GM19351 (cell line): ENCODE data around the gene MTMR8.

Experiments
- ATAC-seq: cut with Tn5 transposase; IDR thresholded peaks from one replicate; pipeline ENCODE4 v1.9.1; 2021; ENCODE audit warnings: mild to moderate bottlenecking, moderate library complexity; ENCODE audit not compliant: unreplicated experiment

MTMR8 gene

DNA sequence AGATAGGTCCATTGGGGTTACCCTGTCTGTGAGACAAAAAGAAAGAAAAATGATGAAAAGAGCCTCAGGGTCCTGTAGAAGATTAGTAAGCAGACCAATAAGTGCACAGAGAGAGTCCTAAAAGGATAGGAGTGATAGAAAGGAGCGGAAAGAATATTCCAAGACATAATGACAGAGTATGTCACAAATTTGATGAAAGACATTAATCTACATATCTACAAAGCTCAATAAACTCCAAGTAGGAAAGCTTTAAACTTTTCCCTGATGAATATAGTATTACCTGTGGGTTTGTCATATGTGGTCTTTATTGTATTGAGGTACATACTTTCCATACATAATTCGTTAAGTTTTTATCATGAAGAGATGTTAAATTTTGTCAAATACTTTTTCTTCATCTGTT lies 73.7 kb downstream of the MTMR8 start:
- ATAC-seq: no peak

DNA sequence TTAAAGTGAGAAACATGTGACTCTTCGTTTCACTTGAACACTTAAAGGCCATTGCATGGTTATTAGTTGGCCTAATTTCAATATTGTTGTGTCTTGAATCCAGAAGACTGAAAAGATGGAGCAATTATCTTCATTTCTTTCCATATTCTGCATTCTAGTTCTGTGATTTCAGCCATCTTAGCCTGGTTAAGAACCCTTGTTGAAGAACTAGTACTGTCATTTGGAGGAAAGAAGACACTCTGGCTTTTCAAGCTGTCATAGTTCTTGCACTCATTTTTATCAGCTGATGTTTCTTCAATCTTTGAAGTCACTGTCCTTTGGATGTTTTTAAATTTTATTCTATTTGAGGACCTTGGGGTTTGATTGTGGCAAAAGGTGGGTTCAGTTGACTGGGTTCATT lies 81.6 kb downstream of the MTMR8 start:
- ATAC-seq: no peak

DNA sequence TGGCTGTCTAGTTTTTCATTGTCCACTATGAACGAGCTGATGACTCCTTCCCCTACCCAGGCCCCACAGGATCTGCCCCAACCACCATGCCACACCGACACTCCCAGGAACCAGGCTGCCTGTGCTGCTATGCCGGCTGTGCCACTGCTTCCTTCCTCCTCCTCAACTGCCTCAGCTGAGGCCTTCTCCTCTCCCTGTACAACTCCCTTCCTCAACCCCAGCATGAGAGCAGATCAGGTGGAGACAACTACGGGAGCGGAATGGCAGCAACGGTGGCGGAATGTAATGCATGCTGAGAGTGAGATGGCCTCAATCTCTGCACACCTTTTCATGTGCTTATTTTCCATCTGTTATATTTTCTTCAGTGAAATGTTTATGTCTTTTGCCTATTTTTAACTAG lies 88.5 kb downstream of the MTMR8 start:
- ATAC-seq: no peak

DNA sequence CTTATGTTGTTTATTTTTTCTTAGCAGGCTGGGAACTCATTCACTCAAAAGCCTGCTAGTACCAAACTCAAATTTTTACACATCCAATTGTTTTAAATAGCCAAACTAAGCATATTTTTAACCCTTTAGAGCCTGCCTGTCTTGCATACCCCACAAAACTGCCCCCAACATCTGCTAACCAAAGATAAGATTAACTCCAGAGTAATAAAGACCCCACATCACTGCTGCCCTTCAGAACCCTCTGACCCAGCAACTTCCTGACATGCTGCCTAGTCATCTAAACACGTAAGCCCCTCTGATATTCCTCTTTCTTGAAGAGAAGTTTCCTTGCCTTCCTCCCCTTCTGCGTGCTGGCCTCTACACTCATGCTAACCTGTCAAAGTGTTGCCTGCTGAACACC lies 104.1 kb downstream of the MTMR8 start:
- no peak for ATAC-seq

DNA sequence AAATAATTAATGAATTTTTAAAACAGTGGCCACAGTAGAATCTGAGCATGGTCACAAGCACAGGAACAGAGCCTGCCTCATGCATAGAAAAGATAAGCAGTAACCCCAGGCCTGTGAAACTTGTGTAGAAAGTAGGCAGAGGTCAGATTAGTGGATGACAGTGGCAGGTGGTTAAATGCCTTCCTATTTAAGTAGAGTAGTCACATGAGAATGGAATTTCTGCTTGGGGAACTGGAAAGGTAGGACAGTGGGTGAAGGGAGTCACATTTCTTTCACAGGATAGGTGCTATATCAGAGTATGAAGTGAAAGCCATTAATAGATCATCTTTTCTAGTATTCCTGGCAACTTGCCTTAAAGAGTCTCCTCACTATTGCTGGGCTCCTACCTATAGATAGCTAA lies 130.0 kb downstream of the MTMR8 start:
- ATAC-seq: no peak

DNA sequence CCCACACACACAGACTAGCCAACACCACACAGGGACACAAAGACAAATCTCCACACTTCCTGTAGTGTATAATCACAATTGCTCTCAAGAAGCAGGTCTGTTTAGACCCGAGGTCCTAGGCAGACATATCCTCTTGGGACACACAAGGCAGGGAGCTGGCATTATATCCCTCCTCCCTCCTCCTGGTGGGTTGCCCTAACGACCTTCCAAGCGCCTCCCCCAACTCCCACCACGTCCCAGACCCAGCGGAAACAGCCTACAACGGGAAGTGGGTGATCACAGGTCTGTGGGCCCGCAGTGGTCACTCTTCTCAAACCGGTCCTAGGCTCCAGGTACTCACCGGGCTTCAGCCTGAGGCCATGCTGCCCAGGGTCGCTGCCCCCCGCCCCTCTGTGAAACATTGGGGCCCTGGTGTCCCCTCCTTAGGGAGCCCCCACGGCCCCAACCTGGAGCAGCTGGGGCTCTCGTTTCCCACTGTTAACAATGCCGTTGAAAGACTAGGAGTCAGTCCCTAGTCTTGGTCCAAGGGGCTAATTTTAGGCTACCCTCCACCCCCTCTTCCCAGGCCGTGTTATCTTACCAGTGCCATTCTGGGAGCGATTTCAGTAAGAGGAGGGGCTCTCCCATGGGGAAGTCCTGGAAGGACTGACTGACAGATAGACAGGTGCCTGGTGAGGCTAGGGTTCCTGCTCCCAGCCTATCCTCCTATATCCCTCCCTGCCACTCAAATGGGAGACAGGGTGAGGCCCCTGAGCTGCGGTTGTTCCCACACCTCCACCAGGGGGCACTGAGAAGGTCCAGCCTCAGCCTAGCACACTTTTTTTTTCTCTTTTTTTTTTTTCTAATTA lies 164.9 kb downstream of the MTMR8 start, which contains the start of gene ASB12:
Gene ASB12, minus strand, starts transcription at position 485 of the 848 bp plus-strand sequence. CDS start 4,957 bp downstream, outside the sequence.
- ATAC-seq: no peak

DNA sequence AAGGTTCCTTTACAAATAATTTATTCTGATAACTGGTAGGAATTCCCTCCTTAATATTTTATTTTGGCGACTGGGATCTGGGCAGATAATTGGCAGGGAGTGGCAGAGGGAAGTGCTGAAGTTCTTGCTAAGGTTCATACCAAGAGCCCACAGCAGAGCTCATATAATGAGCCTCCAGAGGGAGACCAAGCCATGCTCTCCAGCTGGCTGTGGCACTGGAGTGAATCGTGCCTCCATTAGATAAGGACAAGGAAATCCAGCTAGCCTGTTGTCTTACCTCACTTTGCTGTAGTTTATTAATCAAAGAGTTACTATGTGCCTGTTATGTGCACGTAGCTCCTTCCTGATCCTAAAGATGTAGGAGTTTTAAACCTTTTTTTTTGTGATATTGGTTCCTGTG lies 166.1 kb downstream of the MTMR8 start:
- no peak for ATAC-seq
